Measurements from ENCODE around the gene RPP30.
"Not testable (repeated sequence)": the region's sequence is repeated elsewhere in the genome, so short reads cannot be mapped to it uniquely, and the experiment has no call there.

The RPP30 gene

DNA sequence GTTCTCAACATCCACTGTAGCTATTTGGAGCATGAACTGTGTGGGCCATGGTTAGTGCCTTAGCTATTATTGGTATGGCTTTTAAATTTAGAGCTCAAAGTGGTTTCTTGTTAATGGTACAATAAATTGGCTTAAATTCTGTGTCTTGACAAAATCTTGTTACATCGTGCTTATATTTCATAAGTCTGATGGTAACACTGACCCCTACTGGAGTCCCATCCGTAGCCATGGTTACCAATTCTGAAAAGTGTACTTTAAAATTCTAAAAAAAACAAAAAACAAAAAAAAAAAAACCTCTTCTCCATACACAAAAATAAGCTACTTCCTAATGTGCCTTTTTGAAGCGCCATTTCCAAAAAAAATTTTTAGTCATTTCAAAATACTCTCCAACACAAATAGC is 6.4 kb upstream of the RPP30 start:
- in situ Hi-C loops (cut with MboI; ENCODE audit: low sequenced_read_pairs, unreplicated experiment) = loop anchor here (10.0 to 25.0 kb wide), 2 partner anchors 101 to 1078 kb away; no protein-coding TSS in a partner anchor
- peak; percentile 22 for TF ChIP-seq CTCF (IDR thresholded peaks at IDR 0.05; ENCODE audit: borderline replicate concordance, control extremely low read depth, extremely low read depth, insufficient read depth, missing control alignments)
- no peak for DNase-seq (ENCODE audit: low spot score)

DNA sequence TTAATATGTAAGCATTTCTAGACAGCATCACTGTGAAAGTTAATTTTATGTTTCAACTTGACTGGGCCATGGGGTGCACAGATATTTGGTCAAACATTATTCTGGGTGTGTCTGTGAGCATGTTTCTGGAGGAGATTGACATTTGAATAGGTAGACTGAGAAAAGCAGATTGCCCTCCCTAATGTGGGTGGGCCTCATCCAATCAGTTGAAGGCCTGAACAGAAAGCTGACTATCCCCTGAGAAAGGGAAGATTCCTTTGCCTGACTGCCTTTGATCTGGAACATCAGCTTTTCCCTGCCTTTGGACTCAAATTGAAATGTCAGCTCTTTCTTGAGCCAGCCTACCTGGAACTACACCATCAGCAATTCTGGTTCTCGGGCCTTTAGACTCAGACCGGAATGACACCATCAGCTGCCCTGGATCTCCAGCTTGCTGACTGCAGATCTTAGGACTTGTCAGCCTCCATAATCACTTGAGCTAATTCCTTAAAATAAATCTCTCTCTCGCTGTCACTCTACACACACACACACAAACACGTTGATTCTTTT is 5.7 kb upstream of the RPP30 start:
- in situ Hi-C loops (cut with MboI; ENCODE audit: low sequenced_read_pairs, unreplicated experiment) = loop anchor here (10.0 to 25.0 kb wide), 2 partner anchors 101 to 1079 kb away; no protein-coding TSS in a partner anchor
- no peak for DNase-seq (ENCODE audit: low spot score)

GRCh38 chr10:90871279-90871765 is 452 bp upstream of the RPP30 start:
- peak; percentile 43 for TF ChIP-seq CTCF (IDR thresholded peaks at IDR 0.05; ENCODE audit: borderline replicate concordance, control extremely low read depth, extremely low read depth, insufficient read depth, missing control alignments)
- in situ Hi-C loops (cut with MboI; ENCODE audit: low sequenced_read_pairs, unreplicated experiment) = loop anchor here (25.0 kb wide), 1 partner anchor 1084 kb away; no protein-coding TSS in a partner anchor
- peak; percentile 60 for DNase-seq (ENCODE audit: low spot score)

More for the DNA sequence above, 5.7 kb upstream of the RPP30 start:
- TF ChIP-seq CTCF (IDR thresholded peaks at IDR 0.05; ENCODE audit: borderline replicate concordance, control extremely low read depth, extremely low read depth, insufficient read depth, missing control alignments) = no peak

- DNase-seq (ENCODE audit: low spot score) = no peak
- in situ Hi-C loops (cut with MboI; ENCODE audit: low sequenced_read_pairs, unreplicated experiment) = loop anchor here (25.0 kb wide), 1 partner anchor 1085 kb away; no protein-coding TSS in a partner anchor
- no peak for TF ChIP-seq CTCF (IDR thresholded peaks at IDR 0.05; ENCODE audit: borderline replicate concordance, control extremely low read depth, extremely low read depth, insufficient read depth, missing control alignments)
These were observed 860 bp downstream of the RPP30 start for GRCh38 chr10:90872648-90873020.

DNA sequence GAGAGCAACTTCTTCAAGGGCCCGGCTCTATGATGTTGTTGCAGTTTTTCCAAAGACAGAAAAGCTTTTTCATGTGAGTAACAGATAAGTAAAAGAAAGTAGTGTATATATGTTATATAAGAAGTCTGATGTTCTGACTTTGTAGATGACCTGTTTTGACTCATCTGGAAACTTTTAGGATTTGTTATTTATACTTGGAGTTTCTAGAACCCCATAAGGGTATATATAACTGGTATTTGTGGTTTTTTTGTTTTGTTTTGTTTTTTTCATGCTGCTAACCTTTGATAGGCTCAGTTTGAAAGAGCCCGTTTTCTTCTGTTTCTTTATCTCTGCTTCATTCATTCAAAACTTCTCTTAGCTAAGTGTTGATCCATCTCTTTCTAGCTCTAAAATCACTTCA is 7.3 kb downstream of the RPP30 start:
- in situ Hi-C loops (cut with MboI; ENCODE audit: low sequenced_read_pairs, unreplicated experiment) = no loop called here
- TF ChIP-seq CTCF (IDR thresholded peaks at IDR 0.05; ENCODE audit: borderline replicate concordance, control extremely low read depth, extremely low read depth, insufficient read depth, missing control alignments) = no peak
- DNase-seq (ENCODE audit: low spot score) = no peak

GRCh38 chr10:90880059-90880719 is 8.4 kb downstream of the RPP30 start:
- in situ Hi-C loops (cut with MboI; ENCODE audit: low sequenced_read_pairs, unreplicated experiment) = not testable (repeated sequence)
- DNase-seq (ENCODE audit: low spot score) = peak; percentile 41

DNA sequence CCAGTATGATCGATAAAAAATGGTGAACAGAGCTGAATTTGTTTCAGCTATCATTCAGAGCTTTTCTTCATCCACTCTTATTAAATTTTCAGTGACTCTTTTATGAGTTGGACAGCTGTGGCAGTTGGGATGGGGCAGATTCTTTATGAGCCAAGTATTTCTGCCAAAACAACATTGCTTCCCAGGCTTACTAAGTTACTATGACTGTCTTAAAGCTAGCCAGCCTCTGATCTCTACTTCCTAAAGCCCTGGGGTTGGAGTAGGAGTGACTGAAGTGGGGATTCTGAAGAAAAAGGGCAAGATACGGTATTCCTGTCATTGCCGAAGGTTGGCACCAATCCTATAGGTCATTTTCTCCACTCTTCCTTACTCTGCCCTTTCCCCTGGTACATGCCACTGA is 12.7 kb downstream of the RPP30 start:
- no peak for DNase-seq (ENCODE audit: low spot score)
- no peak for TF ChIP-seq CTCF (IDR thresholded peaks at IDR 0.05; ENCODE audit: borderline replicate concordance, control extremely low read depth, extremely low read depth, insufficient read depth, missing control alignments)
- in situ Hi-C loops (cut with MboI; ENCODE audit: low sequenced_read_pairs, unreplicated experiment) = no loop called here

All from GM13976 (cell line).